TTC549 (cell line): ENCODE results near the gene OTUB1.
"Not testable (repeated sequence)": the region's sequence is repeated elsewhere in the genome, so short reads cannot be mapped to it uniquely, and the experiment has no call there.

Source experiments
- FAIRE-seq: peaks from 2 replicates; lab custom pipeline; 2012; peaks lifted over from hg19 to GRCh38; lab: Jason Lieb, UNC

The OTUB1 gene

DNA sequence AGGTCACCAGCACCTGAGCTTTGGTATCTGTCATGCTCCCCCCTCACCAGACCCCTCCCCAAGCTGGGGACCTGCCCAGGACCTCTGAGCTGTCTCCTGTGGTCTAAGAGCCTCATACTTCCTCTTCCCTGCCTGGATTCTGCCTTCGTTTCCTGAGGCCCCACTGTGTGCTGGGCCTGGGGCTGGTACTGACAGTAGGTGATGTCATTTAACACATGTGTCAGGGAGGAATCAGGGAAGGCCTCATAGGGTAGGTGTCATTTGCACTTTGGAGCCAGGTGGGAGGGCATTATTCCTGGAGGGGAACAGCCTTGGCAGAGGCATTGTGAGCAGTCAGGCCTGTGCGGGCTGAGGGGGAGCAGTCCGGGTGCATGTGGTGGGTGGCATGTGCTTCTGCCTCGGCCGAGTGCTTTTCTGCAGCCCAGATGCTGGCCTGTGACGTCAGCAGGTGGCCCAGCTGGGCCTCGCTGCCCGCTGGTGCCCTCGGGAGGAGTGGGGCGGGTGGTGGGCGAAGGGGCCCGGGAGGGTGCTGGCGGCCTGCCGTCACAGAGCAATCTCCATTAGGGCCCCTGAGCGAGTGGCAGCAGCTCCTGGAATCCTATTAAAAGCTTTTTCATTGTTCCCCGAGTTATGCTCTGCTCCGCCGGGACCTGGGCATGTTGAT lies 58.6 kb downstream of the OTUB1 start:
- FAIRE-seq = no peak

GRCh38 chr11:64045700-64046099 lies 59.5 kb downstream of the OTUB1 start:
- no peak for FAIRE-seq

DNA sequence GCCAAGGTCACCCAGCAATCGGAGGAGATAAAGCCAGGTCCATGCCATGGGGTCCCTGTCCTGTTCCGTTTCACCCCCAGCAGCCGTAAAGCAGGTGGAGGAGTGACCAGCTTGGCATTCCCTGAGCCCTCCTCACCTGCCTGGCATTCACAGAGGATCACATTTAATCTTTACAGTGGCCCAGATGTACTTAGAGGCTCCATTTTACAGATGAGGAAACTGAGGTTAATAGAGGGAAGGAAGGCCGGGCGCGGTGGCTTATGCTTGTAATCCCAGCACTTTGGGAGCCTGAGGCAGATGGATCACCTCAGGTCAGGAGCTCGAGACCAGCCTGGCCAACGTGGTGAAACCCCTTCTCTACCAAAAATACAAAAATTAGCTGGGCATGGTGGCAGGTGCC lies 61.1 kb downstream of the OTUB1 start:
- FAIRE-seq = not testable (repeated sequence)
